ENCODE measurements around the gene FER.
"Not testable (repeated sequence)": the region's sequence is repeated elsewhere in the genome, so short reads cannot be mapped to it uniquely, and the experiment has no call there.

The FER gene

DNA sequence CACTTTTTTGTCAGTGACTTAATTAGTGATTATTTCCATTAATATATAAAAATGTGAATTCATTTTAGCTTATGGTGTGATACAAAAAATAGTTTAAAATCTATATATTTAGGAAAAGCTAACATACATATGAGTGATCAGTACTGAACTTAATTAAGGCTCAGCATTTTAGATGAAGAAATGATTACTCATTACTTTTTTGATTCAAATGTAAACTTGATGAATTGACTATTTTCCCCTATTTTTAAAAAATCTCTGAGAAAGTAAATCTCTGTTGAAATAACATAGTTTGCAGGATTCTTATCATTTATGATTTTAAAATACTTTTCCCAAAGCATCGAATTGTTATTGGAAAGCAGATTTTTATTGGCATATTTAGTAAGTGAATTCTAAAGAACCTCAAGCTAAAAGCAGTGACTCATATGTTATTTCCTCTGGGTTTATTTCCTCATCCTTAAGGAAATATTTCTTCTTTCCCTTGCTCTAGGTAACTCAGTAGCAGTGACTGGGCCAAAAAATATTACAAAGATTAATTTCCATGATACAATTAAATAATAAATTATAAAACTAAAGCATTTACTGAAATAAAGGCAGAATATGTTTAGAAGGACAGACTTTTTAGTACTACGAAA is 290.6 kb downstream of the FER start:
- Histone ChIP-seq H3K27ac (ENCODE audit: insufficient read depth, low read length, poor library complexity, severe bottlenecking) (no peak overlapping the region), H3K36me3 (ENCODE audit: control insufficient read depth, insufficient read depth, low read length) (no peaks in the 10 kb centered on the region), H3K9me3 (ENCODE audit: control insufficient read depth, low read length) (no peaks in the 10 kb centered on the region), H3K4me1 (ENCODE audit: control insufficient read depth, insufficient read depth, low read length, poor library complexity, severe bottlenecking) (no peaks in the 10 kb centered on the region), H3K27me3 (replicated peaks; ENCODE audit: control insufficient read depth, insufficient read depth, low read length, poor library complexity, severe bottlenecking) (no peaks in the 10 kb centered on the region), H3K4me3 (ENCODE audit: insufficient read depth, low read depth, low read length, poor library complexity, severe bottlenecking) (no peak overlapping the region)
- DNase-seq = no peak

GRCh38 chr5:109041317-109041716 is 293.6 kb downstream of the FER start:
- Histone ChIP-seq H3K4me1 (ENCODE audit: control insufficient read depth, insufficient read depth, low read length, poor library complexity, severe bottlenecking) (no peaks in the 10 kb centered on the region), H3K36me3 (ENCODE audit: control insufficient read depth, insufficient read depth, low read length) (no peaks in the 10 kb centered on the region), H3K27ac (ENCODE audit: insufficient read depth, low read length, poor library complexity, severe bottlenecking) (no peak overlapping the region), H3K27me3 (replicated peaks; ENCODE audit: control insufficient read depth, insufficient read depth, low read length, poor library complexity, severe bottlenecking) (no peaks in the 10 kb centered on the region), H3K9me3 (ENCODE audit: control insufficient read depth, low read length) (no peaks in the 10 kb centered on the region), H3K4me3 (ENCODE audit: insufficient read depth, low read depth, low read length, poor library complexity, severe bottlenecking) (no peak overlapping the region)
- DNase-seq = no peak

- H3K4me3 ChIP-seq (ENCODE audit: insufficient read depth, low read depth, low read length, poor library complexity, severe bottlenecking) = no peak overlapping the region
- H3K36me3 ChIP-seq (ENCODE audit: control insufficient read depth, insufficient read depth, low read length) = no peaks in the 10 kb centered on the region
- no peaks in the 10 kb centered on the region for H3K9me3 ChIP-seq (ENCODE audit: control insufficient read depth, low read length)
- H3K27ac ChIP-seq (ENCODE audit: insufficient read depth, low read length, poor library complexity, severe bottlenecking) = no peak overlapping the region
- H3K27me3 ChIP-seq (replicated peaks; ENCODE audit: control insufficient read depth, insufficient read depth, low read length, poor library complexity, severe bottlenecking) = no peaks in the 10 kb centered on the region
- DNase-seq = no peak
- no peaks in the 10 kb centered on the region for H3K4me1 ChIP-seq (ENCODE audit: control insufficient read depth, insufficient read depth, low read length, poor library complexity, severe bottlenecking)
Observed at GRCh38 chr5:109045710-109046109, 298.0 kb downstream of the FER start.

- no peak for DNase-seq
- no peaks in the 10 kb centered on the region for H3K9me3 ChIP-seq (ENCODE audit: control insufficient read depth, low read length)
- no peaks in the 10 kb centered on the region for H3K4me1 ChIP-seq (ENCODE audit: control insufficient read depth, insufficient read depth, low read length, poor library complexity, severe bottlenecking)
- peaks cover 2% of the 10 kb centered on the region for H3K36me3 ChIP-seq (ENCODE audit: control insufficient read depth, insufficient read depth, low read length)
- no peak overlapping the region for H3K4me3 ChIP-seq (ENCODE audit: insufficient read depth, low read depth, low read length, poor library complexity, severe bottlenecking)
- no peak overlapping the region for H3K27ac ChIP-seq (ENCODE audit: insufficient read depth, low read length, poor library complexity, severe bottlenecking)
- H3K27me3 ChIP-seq (replicated peaks; ENCODE audit: control insufficient read depth, insufficient read depth, low read length, poor library complexity, severe bottlenecking) = no peaks in the 10 kb centered on the region
Observed at GRCh38 chr5:109049565-109049964, 301.9 kb downstream of the FER start.

- DNase-seq; H3K27ac ChIP-seq (ENCODE audit: insufficient read depth, low read length, poor library complexity, severe bottlenecking): not testable (repeated sequence)
Observed at GRCh38 chr5:109050321-109050720, 302.6 kb downstream of the FER start.

GRCh38 chr5:109052216-109052615 is 304.5 kb downstream of the FER start:
- not testable (repeated sequence) for H3K4me3 ChIP-seq (ENCODE audit: insufficient read depth, low read depth, low read length, poor library complexity, severe bottlenecking); DNase-seq; H3K27me3 ChIP-seq (replicated peaks; ENCODE audit: control insufficient read depth, insufficient read depth, low read length, poor library complexity, severe bottlenecking); H3K9me3 ChIP-seq (ENCODE audit: control insufficient read depth, low read length); H3K36me3 ChIP-seq (ENCODE audit: control insufficient read depth, insufficient read depth, low read length); H3K27ac ChIP-seq (ENCODE audit: insufficient read depth, low read length, poor library complexity, severe bottlenecking); H3K4me1 ChIP-seq (ENCODE audit: control insufficient read depth, insufficient read depth, low read length, poor library complexity, severe bottlenecking)

More at GRCh38 chr5:109050321-109050720, 302.6 kb downstream of the FER start:
- H3K9me3 ChIP-seq (ENCODE audit: control insufficient read depth, low read length); H3K4me3 ChIP-seq (ENCODE audit: insufficient read depth, low read depth, low read length, poor library complexity, severe bottlenecking); H3K4me1 ChIP-seq (ENCODE audit: control insufficient read depth, insufficient read depth, low read length, poor library complexity, severe bottlenecking); H3K27me3 ChIP-seq (replicated peaks; ENCODE audit: control insufficient read depth, insufficient read depth, low read length, poor library complexity, severe bottlenecking); H3K36me3 ChIP-seq (ENCODE audit: control insufficient read depth, insufficient read depth, low read length): not testable (repeated sequence)

GRCh38 chr5:109053995-109054417 is 306.3 kb downstream of the FER start:
- no peak overlapping the region for H3K4me3 ChIP-seq (ENCODE audit: insufficient read depth, low read depth, low read length, poor library complexity, severe bottlenecking)
- no peak for DNase-seq
- H3K36me3 ChIP-seq (ENCODE audit: control insufficient read depth, insufficient read depth, low read length) = peaks cover 2% of the 10 kb centered on the region

GRCh38 chr5:109060378-109061025 is 312.8 kb downstream of the FER start:
- Histone ChIP-seq H3K4me1 (ENCODE audit: control insufficient read depth, insufficient read depth, low read length, poor library complexity, severe bottlenecking) (no peaks in the 10 kb centered on the region), H3K27me3 (replicated peaks; ENCODE audit: control insufficient read depth, insufficient read depth, low read length, poor library complexity, severe bottlenecking) (no peaks in the 10 kb centered on the region), H3K27ac (ENCODE audit: insufficient read depth, low read length, poor library complexity, severe bottlenecking) (no peak overlapping the region), H3K36me3 (ENCODE audit: control insufficient read depth, insufficient read depth, low read length) (no peaks in the 10 kb centered on the region), H3K9me3 (ENCODE audit: control insufficient read depth, low read length) (no peaks in the 10 kb centered on the region), H3K4me3 (ENCODE audit: insufficient read depth, low read depth, low read length, poor library complexity, severe bottlenecking) (no peak overlapping the region)
- DNase-seq = no peak

More at GRCh38 chr5:109053995-109054417, 306.3 kb downstream of the FER start:
- Histone ChIP-seq H3K9me3 (ENCODE audit: control insufficient read depth, low read length) (no peaks in the 10 kb centered on the region), H3K4me1 (ENCODE audit: control insufficient read depth, insufficient read depth, low read length, poor library complexity, severe bottlenecking) (no peaks in the 10 kb centered on the region), H3K27me3 (replicated peaks; ENCODE audit: control insufficient read depth, insufficient read depth, low read length, poor library complexity, severe bottlenecking) (no peaks in the 10 kb centered on the region), H3K27ac (ENCODE audit: insufficient read depth, low read length, poor library complexity, severe bottlenecking) (no peak overlapping the region)

DNA sequence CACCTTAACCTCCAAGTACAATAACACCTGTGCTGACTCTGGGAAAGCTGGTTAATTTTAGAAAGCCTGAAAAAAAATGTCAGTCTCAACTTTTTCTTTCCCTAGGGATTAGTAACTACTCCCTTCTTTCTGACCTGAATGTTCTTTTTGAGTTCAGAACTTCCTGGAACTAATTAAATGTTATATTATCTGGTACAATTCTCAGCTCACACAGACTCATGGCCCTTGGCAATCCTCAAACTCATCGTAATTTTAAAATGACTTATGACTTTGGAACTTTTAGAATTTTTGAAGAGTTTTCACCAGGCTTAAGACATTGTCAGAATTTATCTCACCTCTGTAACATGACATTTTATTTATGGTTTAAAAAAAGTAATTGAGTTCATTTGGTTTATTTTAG is 315.0 kb downstream of the FER start:
- H3K9me3 ChIP-seq (ENCODE audit: control insufficient read depth, low read length) = no peaks in the 10 kb centered on the region
- no peak overlapping the region for H3K4me3 ChIP-seq (ENCODE audit: insufficient read depth, low read depth, low read length, poor library complexity, severe bottlenecking)
- H3K4me1 ChIP-seq (ENCODE audit: control insufficient read depth, insufficient read depth, low read length, poor library complexity, severe bottlenecking) = no peaks in the 10 kb centered on the region
- H3K27me3 ChIP-seq (replicated peaks; ENCODE audit: control insufficient read depth, insufficient read depth, low read length, poor library complexity, severe bottlenecking) = no peaks in the 10 kb centered on the region
- H3K27ac ChIP-seq (ENCODE audit: insufficient read depth, low read length, poor library complexity, severe bottlenecking) = no peak overlapping the region
- no peaks in the 10 kb centered on the region for H3K36me3 ChIP-seq (ENCODE audit: control insufficient read depth, insufficient read depth, low read length)
- no peak for DNase-seq

DNA sequence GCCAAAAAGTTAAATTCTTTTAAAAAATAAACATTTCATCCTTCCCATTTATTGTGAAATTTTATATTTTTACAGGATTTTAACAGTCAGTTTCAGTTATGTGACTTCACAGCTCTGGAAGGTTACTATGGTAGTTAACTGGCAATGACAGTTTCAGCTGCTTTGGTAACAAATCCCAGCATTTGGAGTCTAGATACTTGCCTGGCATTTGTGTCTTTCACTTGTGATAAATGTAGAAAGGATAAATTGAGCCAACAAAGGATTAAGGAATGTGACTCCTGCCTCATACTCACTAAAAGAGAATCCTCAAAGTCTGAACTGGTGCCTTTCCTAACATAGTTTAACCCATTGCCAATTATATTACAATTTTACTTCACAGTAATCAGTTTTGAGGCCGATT is 315.5 kb downstream of the FER start:
- Histone ChIP-seq H3K27me3 (replicated peaks; ENCODE audit: control insufficient read depth, insufficient read depth, low read length, poor library complexity, severe bottlenecking) (no peaks in the 10 kb centered on the region), H3K9me3 (ENCODE audit: control insufficient read depth, low read length) (no peaks in the 10 kb centered on the region), H3K4me1 (ENCODE audit: control insufficient read depth, insufficient read depth, low read length, poor library complexity, severe bottlenecking) (no peaks in the 10 kb centered on the region), H3K27ac (ENCODE audit: insufficient read depth, low read length, poor library complexity, severe bottlenecking) (no peak overlapping the region), H3K36me3 (ENCODE audit: control insufficient read depth, insufficient read depth, low read length) (no peaks in the 10 kb centered on the region), H3K4me3 (ENCODE audit: insufficient read depth, low read depth, low read length, poor library complexity, severe bottlenecking) (no peak overlapping the region)
- DNase-seq = no peak

Measured in effector memory CD4-positive, alpha-beta T cell (primary cell).